ENCODE results near the gene ATE1.

ATE1 gene

GRCh38 chr10:121865554-121865953, 62.3 kb downstream of the ATE1 start:
- Mint-ChIP-seq H3K4me1 (ENCODE audit: low read depth) (no peaks in the 10 kb centered on the region), H3K27ac (no peak overlapping the region), H3K4me3 (no peak overlapping the region), H3K36me3 (ENCODE audit: low read depth) (peaks cover 82% of the 10 kb centered on the region), H3K9me3 (no peaks in the 10 kb centered on the region), H3K27me3 (no peaks in the 10 kb centered on the region)
- no peak for DNase-seq

GRCh38 chr10:121864653-121865052, 63.2 kb downstream of the ATE1 start:
- H3K4me1 Mint-ChIP-seq (ENCODE audit: low read depth) = no peaks in the 10 kb centered on the region
- no peak for DNase-seq
- H3K36me3 Mint-ChIP-seq (ENCODE audit: low read depth) = peaks cover 81% of the 10 kb centered on the region
- no peaks in the 10 kb centered on the region for H3K27me3 Mint-ChIP-seq
- H3K4me3 Mint-ChIP-seq = no peak overlapping the region
- no peaks in the 10 kb centered on the region for H3K9me3 Mint-ChIP-seq
- no peak overlapping the region for H3K27ac Mint-ChIP-seq

- H3K27me3 Mint-ChIP-seq = no peaks in the 10 kb centered on the region
- H3K4me3 Mint-ChIP-seq = no peak overlapping the region
- H3K9me3 Mint-ChIP-seq = no peaks in the 10 kb centered on the region
- DNase-seq = no peak
- H3K36me3 Mint-ChIP-seq (ENCODE audit: low read depth) = peaks cover 79% of the 10 kb centered on the region
- no peaks in the 10 kb centered on the region for H3K4me1 Mint-ChIP-seq (ENCODE audit: low read depth)
- no peak overlapping the region for H3K27ac Mint-ChIP-seq
These were observed 63.7 kb downstream of the ATE1 start for GRCh38 chr10:121864168-121864567.

- Mint-ChIP-seq H3K27me3 (no peaks in the 10 kb centered on the region), H3K9me3 (peaks cover 2% of the 10 kb centered on the region), H3K4me3 (no peak overlapping the region), H3K36me3 (ENCODE audit: low read depth) (peaks cover 75% of the 10 kb centered on the region), H3K4me1 (ENCODE audit: low read depth) (no peaks in the 10 kb centered on the region), H3K27ac (no peak overlapping the region)
- DNase-seq = no peak
These were observed 65.2 kb downstream of the ATE1 start for GRCh38 chr10:121862649-121863048.

GRCh38 chr10:121862042-121862441, 65.8 kb downstream of the ATE1 start:
- no peak overlapping the region for H3K4me3 Mint-ChIP-seq
- H3K9me3 Mint-ChIP-seq = peaks cover 5% of the 10 kb centered on the region
- peaks cover 75% of the 10 kb centered on the region for H3K36me3 Mint-ChIP-seq (ENCODE audit: low read depth)
- H3K4me1 Mint-ChIP-seq (ENCODE audit: low read depth) = no peaks in the 10 kb centered on the region
- no peak overlapping the region for H3K27ac Mint-ChIP-seq
- DNase-seq = no peak
- H3K27me3 Mint-ChIP-seq = no peaks in the 10 kb centered on the region

GRCh38 chr10:121860810-121861209, 67.0 kb downstream of the ATE1 start:
- no peak for DNase-seq
- Mint-ChIP-seq H3K9me3 (peaks cover 5% of the 10 kb centered on the region), H3K4me1 (ENCODE audit: low read depth) (no peaks in the 10 kb centered on the region), H3K27me3 (no peaks in the 10 kb centered on the region), H3K27ac (no peak overlapping the region), H3K4me3 (no peak overlapping the region), H3K36me3 (ENCODE audit: low read depth) (peaks cover 74% of the 10 kb centered on the region)

- H3K4me3 Mint-ChIP-seq = no peak overlapping the region
- DNase-seq = no peak
- no peaks in the 10 kb centered on the region for H3K27me3 Mint-ChIP-seq
- peaks cover 59% of the 10 kb centered on the region for H3K36me3 Mint-ChIP-seq (ENCODE audit: low read depth)
- peaks cover 5% of the 10 kb centered on the region for H3K9me3 Mint-ChIP-seq
- H3K27ac Mint-ChIP-seq = no peak overlapping the region
- no peaks in the 10 kb centered on the region for H3K4me1 Mint-ChIP-seq (ENCODE audit: low read depth)
These were observed 72.9 kb downstream of the ATE1 start for GRCh38 chr10:121854809-121855445.

GRCh38 chr10:121853950-121854349, 73.9 kb downstream of the ATE1 start:
- H3K4me1 Mint-ChIP-seq (ENCODE audit: low read depth) = no peaks in the 10 kb centered on the region
- no peak overlapping the region for H3K27ac Mint-ChIP-seq
- peaks cover 64% of the 10 kb centered on the region for H3K36me3 Mint-ChIP-seq (ENCODE audit: low read depth)
- no peak overlapping the region for H3K4me3 Mint-ChIP-seq
- no peaks in the 10 kb centered on the region for H3K27me3 Mint-ChIP-seq
- no peak for DNase-seq
- peaks cover 5% of the 10 kb centered on the region for H3K9me3 Mint-ChIP-seq

GRCh38 chr10:121851786-121852185, 76.0 kb downstream of the ATE1 start:
- Mint-ChIP-seq H3K4me3 (no peak overlapping the region), H3K27me3 (no peaks in the 10 kb centered on the region), H3K9me3 (no peaks in the 10 kb centered on the region), H3K4me1 (ENCODE audit: low read depth) (no peaks in the 10 kb centered on the region), H3K36me3 (ENCODE audit: low read depth) (peaks cover 59% of the 10 kb centered on the region), H3K27ac (no peak overlapping the region)
- DNase-seq = no peak

GRCh38 chr10:121848082-121848481, 79.7 kb downstream of the ATE1 start:
- Mint-ChIP-seq H3K4me3 (no peak overlapping the region), H3K36me3 (ENCODE audit: low read depth) (peaks cover 75% of the 10 kb centered on the region), H3K27ac (no peak overlapping the region), H3K9me3 (peaks cover 9% of the 10 kb centered on the region), H3K4me1 (ENCODE audit: low read depth) (peaks cover 16% of the 10 kb centered on the region), H3K27me3 (no peaks in the 10 kb centered on the region)
- no peak for DNase-seq

GRCh38 chr10:121846555-121846954, 81.3 kb downstream of the ATE1 start:
- peaks cover 24% of the 10 kb centered on the region for H3K4me1 Mint-ChIP-seq (ENCODE audit: low read depth)
- H3K36me3 Mint-ChIP-seq (ENCODE audit: low read depth) = peaks cover 70% of the 10 kb centered on the region
- peaks cover 9% of the 10 kb centered on the region for H3K9me3 Mint-ChIP-seq
- no peaks in the 10 kb centered on the region for H3K27me3 Mint-ChIP-seq
- no peak overlapping the region for H3K27ac Mint-ChIP-seq
- no peak for DNase-seq
- no peak overlapping the region for H3K4me3 Mint-ChIP-seq

GRCh38 chr10:121845044-121845784, 82.6 kb downstream of the ATE1 start:
- Mint-ChIP-seq H3K4me1 (ENCODE audit: low read depth) (peaks cover 24% of the 10 kb centered on the region), H3K27me3 (no peaks in the 10 kb centered on the region), H3K4me3 (no peak overlapping the region), H3K36me3 (ENCODE audit: low read depth) (peaks cover 64% of the 10 kb centered on the region), H3K27ac (peak overlapping the region; percentile 48), H3K9me3 (peaks cover 9% of the 10 kb centered on the region)
- no peak for DNase-seq

GRCh38 chr10:121844537-121844936, 83.3 kb downstream of the ATE1 start:
- DNase-seq = no peak

GRCh38 chr10:121843379-121843778, 84.5 kb downstream of the ATE1 start:
- H3K27me3 Mint-ChIP-seq = no peaks in the 10 kb centered on the region
- DNase-seq = no peak
- peaks cover 24% of the 10 kb centered on the region for H3K4me1 Mint-ChIP-seq (ENCODE audit: low read depth)
- peaks cover 9% of the 10 kb centered on the region for H3K9me3 Mint-ChIP-seq
- no peak overlapping the region for H3K27ac Mint-ChIP-seq
- peaks cover 62% of the 10 kb centered on the region for H3K36me3 Mint-ChIP-seq (ENCODE audit: low read depth)
- H3K4me3 Mint-ChIP-seq = no peak overlapping the region

More at GRCh38 chr10:121844537-121844936, 83.3 kb downstream of the ATE1 start:
- no peak overlapping the region for H3K27ac Mint-ChIP-seq
- peaks cover 24% of the 10 kb centered on the region for H3K4me1 Mint-ChIP-seq (ENCODE audit: low read depth)
- no peaks in the 10 kb centered on the region for H3K27me3 Mint-ChIP-seq
- peaks cover 9% of the 10 kb centered on the region for H3K9me3 Mint-ChIP-seq
- H3K36me3 Mint-ChIP-seq (ENCODE audit: low read depth) = peaks cover 61% of the 10 kb centered on the region
- no peak overlapping the region for H3K4me3 Mint-ChIP-seq

GRCh38 chr10:121841862-121842261, 86.0 kb downstream of the ATE1 start:
- Mint-ChIP-seq H3K27ac (no peak overlapping the region), H3K9me3 (peaks cover 9% of the 10 kb centered on the region), H3K4me1 (ENCODE audit: low read depth) (peaks cover 24% of the 10 kb centered on the region), H3K4me3 (no peak overlapping the region), H3K27me3 (no peaks in the 10 kb centered on the region), H3K36me3 (ENCODE audit: low read depth) (peaks cover 61% of the 10 kb centered on the region)
- no peak for DNase-seq

All from activated T-cell treated with anti-CD3 and anti-CD28 coated beads, Interleukin-2, amount 50 U/mL, for 24 hours (primary cell).